ENCODE results near the gene WDR3.

WDR3 gene

GRCh38 chr1:117959364-117959763 lies 29.8 kb downstream of the WDR3 start:
- no peak for DNase-seq

GRCh38 chr1:117964290-117965038 lies 34.9 kb downstream of the WDR3 start:
- DNase-seq = no peak

GRCh38 chr1:117967477-117967876 lies 37.9 kb downstream of the WDR3 start:
- peak; percentile 42 for DNase-seq

- DNase-seq = no peak
Observed at GRCh38 chr1:117967881-117968280, 38.3 kb downstream of the WDR3 start.

- no peak for DNase-seq
Observed at GRCh38 chr1:117970252-117970651, 40.7 kb downstream of the WDR3 start.

- DNase-seq = no peak
Observed at GRCh38 chr1:117971777-117972176, 42.2 kb downstream of the WDR3 start.

- DNase-seq = no peak
Observed at GRCh38 chr1:117976381-117976780, 46.8 kb downstream of the WDR3 start.

GRCh38 chr1:117981455-117982192 lies 52.1 kb downstream of the WDR3 start:
- no peak for DNase-seq

GRCh38 chr1:117985239-117985638 lies 55.7 kb downstream of the WDR3 start:
- DNase-seq = no peak

GRCh38 chr1:117985973-117986372 lies 56.4 kb downstream of the WDR3 start:
- DNase-seq = peak; percentile 16

- no peak for DNase-seq
Observed at GRCh38 chr1:118004312-118004711, 74.8 kb downstream of the WDR3 start.

GRCh38 chr1:118007391-118007790 lies 77.9 kb downstream of the WDR3 start:
- DNase-seq = no peak

- no peak for DNase-seq
Observed at GRCh38 chr1:118008011-118008410, 78.5 kb downstream of the WDR3 start.

- peak; percentile 85 for DNase-seq
Observed at GRCh38 chr1:118012515-118013124, 83.1 kb downstream of the WDR3 start.

GRCh38 chr1:118013336-118013735 lies 83.8 kb downstream of the WDR3 start:
- no peak for DNase-seq

- no peak for DNase-seq
Observed at GRCh38 chr1:118013938-118014337, 84.4 kb downstream of the WDR3 start.
